ENCODE data around the gene MALRD1.
"Not testable (repeated sequence)": the region's sequence is repeated elsewhere in the genome, so short reads cannot be mapped to it uniquely, and the experiment has no call there.

MALRD1 gene

GRCh38 chr10:19730907-19731217 lies 682.3 kb downstream of the MALRD1 start:
- Histone ChIP-seq H2AFZ (ENCODE audit: low read depth) (no peak overlapping the region), H3K27me3 (ENCODE audit: insufficient read depth, low read depth) (no peaks in the 10 kb centered on the region), H3K4me3 (IDR thresholded peaks at IDR 0.05; ENCODE audit: insufficient read depth, low read depth, low read length) (no peak overlapping the region), H4K20me1 (ENCODE audit: insufficient read depth) (no peaks in the 10 kb centered on the region), H3K36me3 (ENCODE audit: insufficient read depth) (no peaks in the 10 kb centered on the region), H3K9ac (no peak overlapping the region), H3K4me1 (ENCODE audit: low read depth, poor library complexity, severe bottlenecking) (no peaks in the 10 kb centered on the region), H3K4me2 (no peak overlapping the region), H3K79me2 (ENCODE audit: insufficient read depth, low read depth) (no peaks in the 10 kb centered on the region), H3K27ac (no peak overlapping the region)
- no peak for TF ChIP-seq CTCF (conservative IDR thresholded peaks at IDR 0.05; ENCODE audit: low read depth, low read length)

GRCh38 chr10:19731560-19731959 lies 683.0 kb downstream of the MALRD1 start:
- no peaks in the 10 kb centered on the region for H3K4me1 ChIP-seq (ENCODE audit: low read depth, poor library complexity, severe bottlenecking)
- no peaks in the 10 kb centered on the region for H3K36me3 ChIP-seq (ENCODE audit: insufficient read depth)
- H2AFZ ChIP-seq (ENCODE audit: low read depth), result no peak overlapping the region
- no peaks in the 10 kb centered on the region for H4K20me1 ChIP-seq (ENCODE audit: insufficient read depth)
- no peaks in the 10 kb centered on the region for H3K27me3 ChIP-seq (ENCODE audit: insufficient read depth, low read depth)
- no peaks in the 10 kb centered on the region for H3K79me2 ChIP-seq (ENCODE audit: insufficient read depth, low read depth)
- TF ChIP-seq CTCF (conservative IDR thresholded peaks at IDR 0.05; ENCODE audit: low read depth, low read length), result no peak
- no peak overlapping the region for H3K4me3 ChIP-seq (IDR thresholded peaks at IDR 0.05; ENCODE audit: insufficient read depth, low read depth, low read length)
- no peak overlapping the region for H3K27ac ChIP-seq
- H3K4me2 ChIP-seq, result no peak overlapping the region
- no peak overlapping the region for H3K9ac ChIP-seq

GRCh38 chr10:19738440-19738839 lies 689.8 kb downstream of the MALRD1 start:
- Histone ChIP-seq H3K27me3 (ENCODE audit: insufficient read depth, low read depth) (no peaks in the 10 kb centered on the region), H3K4me3 (IDR thresholded peaks at IDR 0.05; ENCODE audit: insufficient read depth, low read depth, low read length) (no peak overlapping the region), H3K36me3 (ENCODE audit: insufficient read depth) (no peaks in the 10 kb centered on the region), H3K79me2 (ENCODE audit: insufficient read depth, low read depth) (no peaks in the 10 kb centered on the region), H3K4me1 (ENCODE audit: low read depth, poor library complexity, severe bottlenecking) (no peaks in the 10 kb centered on the region), H3K27ac (no peak overlapping the region), H3K4me2 (no peak overlapping the region), H3K9ac (no peak overlapping the region), H4K20me1 (ENCODE audit: insufficient read depth) (no peaks in the 10 kb centered on the region), H2AFZ (ENCODE audit: low read depth) (no peak overlapping the region)
- TF ChIP-seq CTCF (conservative IDR thresholded peaks at IDR 0.05; ENCODE audit: low read depth, low read length), result no peak

DNA sequence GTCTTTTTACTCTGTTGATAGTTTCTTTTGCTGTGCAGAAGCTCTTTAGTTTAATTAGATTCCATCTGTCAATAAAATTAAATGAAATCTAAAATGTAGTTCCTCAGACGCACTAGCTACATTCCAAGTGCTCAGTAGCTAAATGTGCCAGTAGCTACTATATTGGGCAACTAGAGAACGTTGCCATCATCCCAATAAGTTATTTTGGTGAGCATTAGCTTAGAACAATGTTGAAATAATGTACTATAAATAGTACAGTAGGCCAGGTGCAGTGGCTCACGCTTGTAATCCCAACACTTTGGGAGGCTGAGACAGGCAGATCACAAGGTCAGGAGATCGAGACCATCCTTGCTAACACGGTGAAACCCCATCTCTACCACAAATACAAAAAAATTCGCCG lies 690.6 kb downstream of the MALRD1 start:
- not testable (repeated sequence) for H2AFZ ChIP-seq (ENCODE audit: low read depth); H3K4me1 ChIP-seq (ENCODE audit: low read depth, poor library complexity, severe bottlenecking); H3K9ac ChIP-seq; H3K27ac ChIP-seq; H4K20me1 ChIP-seq (ENCODE audit: insufficient read depth); H3K27me3 ChIP-seq (ENCODE audit: insufficient read depth, low read depth); H3K4me2 ChIP-seq; H3K4me3 ChIP-seq (IDR thresholded peaks at IDR 0.05; ENCODE audit: insufficient read depth, low read depth, low read length); H3K79me2 ChIP-seq (ENCODE audit: insufficient read depth, low read depth); H3K36me3 ChIP-seq (ENCODE audit: insufficient read depth)

DNA sequence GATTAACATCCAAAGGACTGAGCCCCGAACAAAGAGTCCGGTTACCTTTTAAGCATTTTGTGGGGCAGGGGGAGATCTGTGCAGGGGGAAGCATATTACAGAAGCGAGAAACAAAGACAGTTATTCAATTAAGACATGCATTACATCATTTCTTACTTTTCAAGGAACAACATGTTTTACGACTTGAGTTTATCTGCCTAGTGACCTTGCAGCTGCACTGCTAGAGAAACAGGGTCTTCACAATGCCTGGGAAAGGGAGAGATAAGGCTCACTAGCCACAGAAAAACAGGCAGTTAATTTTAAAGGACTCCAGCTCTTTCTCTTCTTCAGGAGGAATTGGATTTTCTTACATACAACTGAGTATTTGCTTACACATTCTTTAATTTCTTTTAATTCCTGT lies 693.5 kb downstream of the MALRD1 start:
- H3K36me3 ChIP-seq (ENCODE audit: insufficient read depth); H3K27me3 ChIP-seq (ENCODE audit: insufficient read depth, low read depth); H3K4me2 ChIP-seq; H3K4me1 ChIP-seq (ENCODE audit: low read depth, poor library complexity, severe bottlenecking); H4K20me1 ChIP-seq (ENCODE audit: insufficient read depth); H2AFZ ChIP-seq (ENCODE audit: low read depth); H3K4me3 ChIP-seq (IDR thresholded peaks at IDR 0.05; ENCODE audit: insufficient read depth, low read depth, low read length); H3K9ac ChIP-seq; H3K79me2 ChIP-seq (ENCODE audit: insufficient read depth, low read depth); H3K27ac ChIP-seq: not testable (repeated sequence)

Data from KMS-11 (cell line).